HG03175 (cell line): ENCODE data around the gene BMP6.
"Not testable (repeated sequence)": the region's sequence is repeated elsewhere in the genome, so short reads cannot be mapped to it uniquely, and the experiment has no call there.

Experiments used
- ATAC-seq: cut with Tn5 transposase; IDR thresholded peaks from one replicate; pipeline ENCODE4 v1.9.1; 2021; ENCODE audit warnings: mild to moderate bottlenecking, moderate library complexity; ENCODE audit not compliant: unreplicated experiment

The BMP6 gene

GRCh38 chr6:7880718-7881107, 154.8 kb downstream of the BMP6 start:
- ATAC-seq: no peak

GRCh38 chr6:7881765-7882500, 156.0 kb downstream of the BMP6 start:
- no peak for ATAC-seq

- no peak for ATAC-seq
Measured at GRCh38 chr6:7882505-7883257, 156.8 kb downstream of the BMP6 start.

GRCh38 chr6:7883381-7883780, 157.5 kb downstream of the BMP6 start:
- no peak for ATAC-seq

- no peak for ATAC-seq
Measured at GRCh38 chr6:7886132-7886531, 160.2 kb downstream of the BMP6 start.

- no peak for ATAC-seq
Measured at GRCh38 chr6:7887278-7887991, 161.5 kb downstream of the BMP6 start.

- ATAC-seq: no peak
Measured at GRCh38 chr6:7888587-7889357, 162.9 kb downstream of the BMP6 start.

- ATAC-seq: no peak
Measured at GRCh38 chr6:7891078-7891872, 165.4 kb downstream of the BMP6 start.

GRCh38 chr6:7892367-7892766, 166.5 kb downstream of the BMP6 start:
- ATAC-seq: not testable (repeated sequence)

- no peak for ATAC-seq
Measured at GRCh38 chr6:7893342-7893741, 167.4 kb downstream of the BMP6 start.

- ATAC-seq: no peak
Measured at GRCh38 chr6:7894262-7895124, 168.6 kb downstream of the BMP6 start.

- ATAC-seq: no peak
Measured at GRCh38 chr6:7895125-7895423, 169.2 kb downstream of the BMP6 start.

GRCh38 chr6:7896465-7896987, 170.6 kb downstream of the BMP6 start:
- ATAC-seq: no peak

- ATAC-seq: peak; percentile 47
Measured at GRCh38 chr6:7897461-7898192, 171.7 kb downstream of the BMP6 start.

GRCh38 chr6:7898193-7898586, 172.3 kb downstream of the BMP6 start:
- not testable (repeated sequence) for ATAC-seq

- peak; percentile 71 for ATAC-seq
Measured at GRCh38 chr6:7899101-7899888, 173.4 kb downstream of the BMP6 start.

- ATAC-seq: no peak
Measured at GRCh38 chr6:7899889-7900213, 174.0 kb downstream of the BMP6 start.

- ATAC-seq: no peak
Measured at GRCh38 chr6:7900621-7901020, 174.7 kb downstream of the BMP6 start.
